Neuron (in vitro differentiated cells): ENCODE results near the gene CNPPD1.
"Not testable (repeated sequence)": the region's sequence is repeated elsewhere in the genome, so short reads cannot be mapped to it uniquely, and the experiment has no call there.

Experiments used
- H2AFZ ChIP-seq: one replicate; pipeline ENCODE4 v1.6.1; 2013; ENCODE audit warnings: low read depth, mild to moderate bottlenecking, inconsistent platforms, low read length, moderate library complexity
- H3K27me3 ChIP-seq: one replicate; pipeline ENCODE4 v1.6.1; 2013; ENCODE audit warnings: low read length; ENCODE audit not compliant: insufficient read depth
- H3K36me3 ChIP-seq: one replicate; pipeline ENCODE4 v1.6.1; 2013; ENCODE audit warnings: low read length; ENCODE audit not compliant: insufficient read depth
- H3K4me1 ChIP-seq: one replicate; pipeline ENCODE4 v1.6.1; 2013; ENCODE audit warnings: low read length; ENCODE audit not compliant: insufficient read depth
- H3K4me3 ChIP-seq: 2 replicates; pipeline ENCODE4 v1.5.1; 2013; ENCODE audit warnings: mild to moderate bottlenecking, low read length, moderate library complexity
- H3K9me3 ChIP-seq: one replicate; pipeline ENCODE4 v1.6.1; 2013; ENCODE audit warnings: low read length

CNPPD1 gene

GRCh38 chr2:219204425-219205164 lies 27.9 kb upstream of the CNPPD1 start:
- no peak overlapping the region for H3K4me3 ChIP-seq
- H3K4me1 ChIP-seq, result peaks cover 8% of the 10 kb centered on the region
- no peak overlapping the region for H2AFZ ChIP-seq
- H3K27me3 ChIP-seq, result no peaks in the 10 kb centered on the region
- peaks cover 13% of the 10 kb centered on the region for H3K36me3 ChIP-seq
- H3K9me3 ChIP-seq, result no peaks in the 10 kb centered on the region

- not testable (repeated sequence) for H3K36me3 ChIP-seq, H3K9me3 ChIP-seq, H3K4me1 ChIP-seq, H3K27me3 ChIP-seq, H2AFZ ChIP-seq, H3K4me3 ChIP-seq
Measured at GRCh38 chr2:219201331-219201730, 24.6 kb upstream of the CNPPD1 start.

GRCh38 chr2:219200502-219201326 lies 24.0 kb upstream of the CNPPD1 start:
- H3K4me1 ChIP-seq, H3K27me3 ChIP-seq, H3K9me3 ChIP-seq, H2AFZ ChIP-seq, H3K4me3 ChIP-seq, H3K36me3 ChIP-seq: not testable (repeated sequence)

GRCh38 chr2:219199470-219200211 lies 22.9 kb upstream of the CNPPD1 start:
- no peak overlapping the region for H2AFZ ChIP-seq
- no peaks in the 10 kb centered on the region for H3K4me1 ChIP-seq
- H3K27me3 ChIP-seq, result no peaks in the 10 kb centered on the region
- no peaks in the 10 kb centered on the region for H3K9me3 ChIP-seq
- no peaks in the 10 kb centered on the region for H3K36me3 ChIP-seq
- H3K4me3 ChIP-seq, result no peak overlapping the region

GRCh38 chr2:219198974-219199373 lies 22.2 kb upstream of the CNPPD1 start:
- no peaks in the 10 kb centered on the region for H3K9me3 ChIP-seq
- H3K4me1 ChIP-seq, result no peaks in the 10 kb centered on the region
- no peaks in the 10 kb centered on the region for H3K27me3 ChIP-seq
- no peaks in the 10 kb centered on the region for H3K36me3 ChIP-seq
- no peak overlapping the region for H3K4me3 ChIP-seq
- H2AFZ ChIP-seq, result no peak overlapping the region

GRCh38 chr2:219197388-219197787 lies 20.7 kb upstream of the CNPPD1 start:
- H3K4me3 ChIP-seq, result no peak overlapping the region
- H3K36me3 ChIP-seq, result no peaks in the 10 kb centered on the region
- H3K4me1 ChIP-seq, result no peaks in the 10 kb centered on the region
- no peaks in the 10 kb centered on the region for H3K27me3 ChIP-seq
- H2AFZ ChIP-seq, result no peak overlapping the region
- H3K9me3 ChIP-seq, result no peaks in the 10 kb centered on the region

GRCh38 chr2:219186754-219187456 lies 10.2 kb upstream of the CNPPD1 start:
- H2AFZ ChIP-seq, result no peak overlapping the region

GRCh38 chr2:219184121-219184520 lies 7.4 kb upstream of the CNPPD1 start:
- Histone ChIP-seq H3K36me3 (peaks cover 48% of the 10 kb centered on the region), H3K9me3 (no peaks in the 10 kb centered on the region), H3K27me3 (no peaks in the 10 kb centered on the region), H3K4me3 (no peak overlapping the region), H3K4me1 (peaks cover 6% of the 10 kb centered on the region), H2AFZ (no peak overlapping the region)

More at GRCh38 chr2:219186754-219187456, 10.2 kb upstream of the CNPPD1 start:
- no peaks in the 10 kb centered on the region for H3K9me3 ChIP-seq
- H3K4me1 ChIP-seq, result no peaks in the 10 kb centered on the region
- no peak overlapping the region for H3K4me3 ChIP-seq
- no peaks in the 10 kb centered on the region for H3K27me3 ChIP-seq
- H3K36me3 ChIP-seq, result peaks cover 24% of the 10 kb centered on the region

- no peaks in the 10 kb centered on the region for H3K9me3 ChIP-seq
- H3K36me3 ChIP-seq, result peaks cover 48% of the 10 kb centered on the region
- no peaks in the 10 kb centered on the region for H3K27me3 ChIP-seq
- H2AFZ ChIP-seq, result no peak overlapping the region
- H3K4me1 ChIP-seq, result peaks cover 12% of the 10 kb centered on the region
- H3K4me3 ChIP-seq, result no peak overlapping the region
Measured at GRCh38 chr2:219183151-219183772, 6.5 kb upstream of the CNPPD1 start.

- Histone ChIP-seq H3K27me3 (no peaks in the 10 kb centered on the region), H3K4me3 (no peak overlapping the region), H3K9me3 (no peaks in the 10 kb centered on the region), H2AFZ (no peak overlapping the region), H3K4me1 (peaks cover 12% of the 10 kb centered on the region), H3K36me3 (peaks cover 48% of the 10 kb centered on the region)
Measured at GRCh38 chr2:219182331-219183150, 5.8 kb upstream of the CNPPD1 start.

GRCh38 chr2:219181531-219181930 lies 4.8 kb upstream of the CNPPD1 start:
- Histone ChIP-seq H3K27me3 (no peaks in the 10 kb centered on the region), H3K4me1 (peaks cover 12% of the 10 kb centered on the region), H2AFZ (no peak overlapping the region), H3K4me3 (no peak overlapping the region), H3K9me3 (no peaks in the 10 kb centered on the region), H3K36me3 (peaks cover 48% of the 10 kb centered on the region)

- no peaks in the 10 kb centered on the region for H3K9me3 ChIP-seq
- H3K4me1 ChIP-seq, result peaks cover 15% of the 10 kb centered on the region
- H3K36me3 ChIP-seq, result peaks cover 48% of the 10 kb centered on the region
- H2AFZ ChIP-seq, result no peak overlapping the region
- H3K4me3 ChIP-seq, result no peak overlapping the region
- H3K27me3 ChIP-seq, result no peaks in the 10 kb centered on the region
Measured at GRCh38 chr2:219180961-219181360, 4.2 kb upstream of the CNPPD1 start.
